ENCODE data around the gene SLC44A5. TPM values are rescaled to one million over a fixed set of nuclear protein-coding genes. Genes with fewer than 3 reads are reported as not detected.
"Not testable (repeated sequence)": the region's sequence is repeated elsewhere in the genome, so short reads cannot be mapped to it uniquely, and the experiment has no call there.

The SLC44A5 gene
- total RNA-seq, 2 donors from 2014 or later, result 3.6 to 5.4 TPM

DNA sequence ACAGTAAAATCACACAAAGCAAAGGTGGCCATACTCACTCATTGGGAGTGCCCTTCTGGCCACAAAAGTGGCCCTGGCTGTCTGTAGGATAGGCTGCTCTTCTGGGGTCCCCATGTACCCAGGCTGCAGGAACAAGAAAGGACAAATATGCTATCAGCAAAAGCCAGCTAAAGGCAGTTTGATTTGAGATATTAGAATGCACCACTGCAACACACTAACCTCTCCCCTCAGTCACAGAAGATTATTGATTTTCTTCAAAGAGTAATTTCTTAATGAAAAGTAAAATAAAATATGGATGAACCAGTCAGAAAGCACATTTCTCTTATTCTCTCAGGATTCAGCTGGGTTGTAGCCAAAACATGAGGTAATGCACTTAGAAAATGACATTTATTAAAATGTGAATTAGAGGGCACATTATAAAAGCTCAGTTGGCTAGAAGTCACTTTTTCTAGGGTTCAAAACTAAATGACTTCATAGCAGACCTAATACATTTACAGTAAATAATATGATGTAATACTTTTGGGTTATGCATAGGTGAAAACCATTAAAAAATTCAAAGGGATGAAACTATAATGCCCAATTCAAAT lies 335.9 kb downstream of the SLC44A5 start:
- no peak overlapping the region for H3K27ac ChIP-seq
- TF ChIP-seq, protein P1, sequence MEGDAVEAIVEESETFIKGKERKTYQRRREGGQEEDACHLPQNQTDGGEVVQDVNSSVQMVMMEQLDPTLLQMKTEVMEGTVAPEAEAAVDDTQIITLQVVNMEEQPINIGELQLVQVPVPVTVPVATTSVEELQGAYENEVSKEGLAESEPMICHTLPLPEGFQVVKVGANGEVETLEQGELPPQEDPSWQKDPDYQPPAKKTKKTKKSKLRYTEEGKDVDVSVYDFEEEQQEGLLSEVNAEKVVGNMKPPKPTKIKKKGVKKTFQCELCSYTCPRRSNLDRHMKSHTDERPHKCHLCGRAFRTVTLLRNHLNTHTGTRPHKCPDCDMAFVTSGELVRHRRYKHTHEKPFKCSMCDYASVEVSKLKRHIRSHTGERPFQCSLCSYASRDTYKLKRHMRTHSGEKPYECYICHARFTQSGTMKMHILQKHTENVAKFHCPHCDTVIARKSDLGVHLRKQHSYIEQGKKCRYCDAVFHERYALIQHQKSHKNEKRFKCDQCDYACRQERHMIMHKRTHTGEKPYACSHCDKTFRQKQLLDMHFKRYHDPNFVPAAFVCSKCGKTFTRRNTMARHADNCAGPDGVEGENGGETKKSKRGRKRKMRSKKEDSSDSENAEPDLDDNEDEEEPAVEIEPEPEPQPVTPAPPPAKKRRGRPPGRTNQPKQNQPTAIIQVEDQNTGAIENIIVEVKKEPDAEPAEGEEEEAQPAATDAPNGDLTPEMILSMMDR (IDR thresholded peaks at IDR 0.05), result no peak
- TF ChIP-seq POLR2A (IDR thresholded peaks at IDR 0.05), result no peak
- intact Hi-C loops (cut with DNase I), result no loop called here
- H3K4me3 ChIP-seq, result no peak overlapping the region
- H3K36me3 ChIP-seq (replicated peaks in 1 of 2; ENCODE audit: insufficient read depth in 1 of 2, low read depth in 2 of 2), result no peaks in the 10 kb centered on the region
- no peaks in the 10 kb centered on the region for H3K4me1 ChIP-seq
- no peak for ATAC-seq
- H3K27me3 ChIP-seq, result no peaks in the 10 kb centered on the region
- no peaks in the 10 kb centered on the region for H3K9me3 ChIP-seq
- no peak for DNase-seq

DNA sequence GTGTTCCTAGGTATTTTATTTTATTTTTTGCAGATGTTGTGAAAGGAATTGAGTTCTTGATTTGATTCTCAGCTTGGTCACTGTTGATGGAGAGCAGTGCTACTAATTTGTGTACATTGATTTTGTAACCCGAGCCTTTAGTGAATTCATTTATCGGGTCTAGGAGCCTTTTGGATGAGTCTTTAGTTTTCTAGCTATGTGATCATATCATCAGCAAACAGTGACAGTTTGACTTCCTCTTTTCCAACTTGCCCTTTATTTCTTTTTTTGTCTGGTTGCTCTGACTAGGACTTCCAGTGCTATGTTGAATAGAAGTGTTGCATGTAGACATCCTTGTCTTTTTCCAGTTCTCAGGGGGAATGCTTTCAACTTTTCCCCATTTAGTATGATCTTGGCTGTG lies 337.8 kb downstream of the SLC44A5 start:
- WGBS, 2 donors, result 35 to 68% methylated on average over 2 of the region's 2 CpGs
- H3K9me3 ChIP-seq, result no peaks in the 10 kb centered on the region
- no peaks in the 10 kb centered on the region for H3K4me1 ChIP-seq
- H3K27me3 ChIP-seq, result no peaks in the 10 kb centered on the region
- no peak for DNase-seq
- H3K4me3 ChIP-seq, result no peak overlapping the region
- no peak overlapping the region for H3K27ac ChIP-seq
- no peaks in the 10 kb centered on the region for H3K36me3 ChIP-seq (replicated peaks in 1 of 2; ENCODE audit: insufficient read depth in 1 of 2, low read depth in 2 of 2)
- ATAC-seq, result no peak
- TF ChIP-seq POLR2A (IDR thresholded peaks at IDR 0.05), result no peak
- TF ChIP-seq, protein P1 (IDR thresholded peaks at IDR 0.05), result no peak
- intact Hi-C loops (cut with DNase I), result no loop called here

DNA sequence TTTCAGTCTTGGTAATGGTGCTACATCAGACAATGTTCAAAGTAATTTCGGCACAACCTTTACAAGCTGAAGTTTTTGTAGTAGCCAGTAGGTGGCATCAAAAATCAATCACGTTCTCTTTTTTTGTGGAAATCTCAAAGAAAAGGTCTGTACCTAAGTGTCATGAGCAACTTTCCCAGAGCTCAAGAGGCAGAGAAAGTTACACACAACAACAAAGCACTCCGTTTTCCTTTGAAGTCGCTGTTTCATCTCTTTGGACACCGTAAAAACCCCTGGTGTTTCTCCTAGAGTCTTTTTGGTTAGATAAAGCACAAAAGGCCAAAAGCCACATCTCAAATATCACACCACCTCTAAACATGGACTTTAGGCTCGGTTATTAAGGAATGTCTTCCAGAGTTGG lies 345.1 kb downstream of the SLC44A5 start:
- H3K4me3 ChIP-seq, result no peak overlapping the region
- TF ChIP-seq POLR2A (IDR thresholded peaks at IDR 0.05), result no peak
- TF ChIP-seq, protein P1 (IDR thresholded peaks at IDR 0.05), result peak in 6 of 7 experiments; percentile 20 to 80 (median 70)
- DNase-seq (peak in 1 of 4 donors; percentile 32), ATAC-seq (peak; percentile 76)
- WGBS, 2 donors, result 5% methylated on average over 6 of the region's 6 CpGs
- peak overlapping the region in 1 of 4 donors; percentile 6 for H3K27ac ChIP-seq
- H3K9me3 ChIP-seq, result no peaks in the 10 kb centered on the region
- H3K27me3 ChIP-seq, result no peaks in the 10 kb centered on the region
- intact Hi-C loops (cut with DNase I), result no loop called here
- peaks cover 24% of the 10 kb centered on the region for H3K4me1 ChIP-seq
- no peaks in the 10 kb centered on the region for H3K36me3 ChIP-seq (replicated peaks in 1 of 2; ENCODE audit: insufficient read depth in 1 of 2, low read depth in 2 of 2)

DNA sequence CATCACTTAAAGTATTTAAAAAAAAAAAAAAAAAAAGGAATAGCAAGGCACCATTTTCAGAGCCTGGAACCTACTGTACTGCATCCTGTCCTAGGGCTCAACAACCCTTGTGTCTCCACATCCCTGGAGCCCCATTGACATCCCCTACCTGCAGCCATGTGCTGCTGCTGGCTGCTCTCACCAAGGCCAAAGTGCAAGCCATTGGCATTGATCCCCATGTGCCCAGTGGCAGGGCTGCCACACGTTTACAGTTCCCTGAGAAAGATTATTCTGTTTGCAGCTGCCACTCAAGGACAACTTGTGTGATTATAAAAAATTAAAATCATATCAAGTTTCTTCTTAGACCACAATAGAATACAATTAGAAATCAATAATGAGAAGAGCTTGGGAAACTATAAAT lies 346.8 kb downstream of the SLC44A5 start:
- no peaks in the 10 kb centered on the region for H3K27me3 ChIP-seq
- H3K9me3 ChIP-seq, result no peaks in the 10 kb centered on the region
- ATAC-seq, result peak; percentile 98
- H3K4me3 ChIP-seq, result no peak overlapping the region
- TF ChIP-seq POLR2A (IDR thresholded peaks at IDR 0.05), result no peak
- TF ChIP-seq, protein P1 (IDR thresholded peaks at IDR 0.05), result peak in 1 of 7 experiments; percentile 24
- intact Hi-C loops (cut with DNase I), result no loop called here
- WGBS, 2 donors, result 9 to 17% methylated on average over 1 of the region's 1 CpG
- DNase-seq, result peak; percentile 79 to 89 (median 84)
- peak overlapping the region in 1 of 4 donors; percentile 66 for H3K27ac ChIP-seq
- peaks cover 24% of the 10 kb centered on the region for H3K4me1 ChIP-seq
- H3K36me3 ChIP-seq (replicated peaks in 1 of 2; ENCODE audit: insufficient read depth in 1 of 2, low read depth in 2 of 2), result no peaks in the 10 kb centered on the region

DNA sequence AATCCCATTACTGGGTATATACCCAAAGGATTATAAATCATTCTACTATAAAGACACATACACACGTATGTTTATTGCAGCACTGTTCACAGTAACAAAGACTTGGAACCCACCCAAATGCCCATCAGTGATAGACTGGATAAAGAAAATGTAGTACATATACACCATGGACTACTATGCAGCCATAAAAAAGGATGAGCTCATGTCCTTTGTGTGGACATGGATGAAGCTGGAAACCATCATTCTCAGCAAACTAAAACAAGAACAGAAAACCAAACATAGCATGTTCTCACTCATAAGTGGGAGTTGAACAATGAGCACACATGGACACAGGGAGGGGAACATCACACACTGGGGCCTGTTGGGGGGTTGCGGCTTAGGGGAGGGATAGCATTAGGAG lies 347.3 kb downstream of the SLC44A5 start:
- H3K9me3 ChIP-seq; intact Hi-C loops (cut with DNase I); ATAC-seq; H3K4me3 ChIP-seq; H3K36me3 ChIP-seq (replicated peaks in 1 of 2; ENCODE audit: insufficient read depth in 1 of 2, low read depth in 2 of 2); DNase-seq; H3K27me3 ChIP-seq: not testable (repeated sequence)
- 62 to 78% methylated on average over 2 of the region's 2 CpGs for WGBS, 2 donors
- Histone ChIP-seq H3K27ac (peak overlapping the region in 1 of 4 donors; percentile 66), H3K4me1 (peaks cover 24% of the 10 kb centered on the region)

DNA sequence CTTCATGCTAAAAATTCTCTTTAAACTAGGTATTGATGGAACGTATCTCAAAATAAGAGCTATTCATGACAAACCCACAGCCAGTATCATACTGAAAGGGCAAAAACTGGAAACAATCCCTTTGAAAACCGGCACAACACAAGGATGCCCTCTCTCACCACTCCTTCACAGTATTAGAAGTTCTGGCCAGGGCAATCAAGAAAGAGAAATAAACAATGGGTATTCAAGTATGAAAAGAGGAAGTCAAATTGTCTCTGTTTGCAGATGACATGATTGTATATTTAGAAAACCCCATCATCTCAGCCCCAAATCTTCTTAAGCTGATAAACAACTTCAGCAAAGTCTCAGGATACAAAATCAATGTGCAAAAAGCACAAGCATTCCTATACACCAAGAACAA lies 349.0 kb downstream of the SLC44A5 start:
- WGBS, 2 donors, result 76 to 92% methylated on average over 2 of the region's 2 CpGs
- H3K27ac ChIP-seq; DNase-seq; H3K36me3 ChIP-seq (replicated peaks in 1 of 2; ENCODE audit: insufficient read depth in 1 of 2, low read depth in 2 of 2); intact Hi-C loops (cut with DNase I); H3K27me3 ChIP-seq; H3K4me3 ChIP-seq; ATAC-seq; H3K9me3 ChIP-seq: not testable (repeated sequence)
- H3K4me1 ChIP-seq, result peaks cover 24% of the 10 kb centered on the region
